Endothelial cell of umbilical vein (primary cell): ENCODE data around the gene ACOX1. TPM values are rescaled to one million over a fixed set of nuclear protein-coding genes. Genes with fewer than 3 reads are reported as not detected.

Experiments used
- BruUV-seq: library from RNA; stranded (reverse); fragments of 400-500 nt; replicated peaks from 2 replicates; lab custom pipeline; 2021; lab: Mats Ljungman, UMichigan
- CTCF ChIA-PET: fragments of 300-600, 350-600 bp; sonication (Branson Sonifier 250); formaldehyde crosslinking; loops from one replicate; lab custom pipeline; 2021; ENCODE audit warnings: antibody characterized with exemption, inconsistent platforms; lab: Charles Lee
- POLR2A ChIA-PET: fragments of 300-600, 350-600 bp; sonication (Branson Sonifier 250); formaldehyde crosslinking; loops from one replicate; lab custom pipeline; 2021; ENCODE audit warnings: antibody characterized with exemption, inconsistent platforms; lab: Charles Lee
- DNase-seq: peaks from one replicate; pipeline ENCODE4 v3.0.0-alpha.2; 2011; ENCODE audit warnings: low read depth, low spot score
- FAIRE-seq: peaks from 2 replicates; lab custom pipeline; 2011; peaks lifted over from hg19 to GRCh38; lab: Jason Lieb, UNC
- H2AFZ ChIP-seq: 2 replicates; pipeline ENCODE4 v1.6.0; 2012; ENCODE audit warnings: low read depth, low read length, control low read depth, inconsistent platforms
- H3K27ac ChIP-seq: 2 replicates; pipeline ENCODE4 v1.5.1; 2011; ENCODE audit warnings: low read depth, mild to moderate bottlenecking, control low read depth, low read length, moderate library complexity; ENCODE audit not compliant: insufficient read depth
- H3K27me3 ChIP-seq, 2 experiments: 2 replicates each; pipeline versions ENCODE4 v1.6.0 to v1.6.1; 2011; ENCODE audit warnings: low read length in 2 of 2, mixed read lengths in 1 of 2; ENCODE audit not compliant: control insufficient read depth in 2 of 2, insufficient read depth in 2 of 2
- H3K36me3 ChIP-seq, 2 experiments: 2 replicates in 1 of 2; 3 replicates in 1 of 2; pipeline ENCODE4 v1.5.1; 2011; ENCODE audit warnings: low read length in 2 of 2, mild to moderate bottlenecking in 1 of 2, moderate library complexity in 1 of 2; ENCODE audit not compliant: control insufficient read depth in 2 of 2, insufficient read depth in 2 of 2; ENCODE audit errors: extremely low read depth in 1 of 2
- H3K4me1 ChIP-seq: 3 replicates; pipeline ENCODE4 v1.5.1; 2011; ENCODE audit warnings: mild to moderate bottlenecking, low read length; ENCODE audit not compliant: control insufficient read depth, insufficient read depth; ENCODE audit errors: extremely low read depth
- H3K4me2 ChIP-seq: 2 replicates; pipeline ENCODE4 v1.6.1; 2011; ENCODE audit warnings: low read length, control low read depth, mixed read lengths; ENCODE audit not compliant: insufficient read depth
- H3K4me3 ChIP-seq, 3 experiments: fragments of 200-600 bp in 1 of 3; sonication (generic), shearing (Covaris generic) in 1 of 3; replicated peaks in 1 of 3; 2 replicates each; pipeline ENCODE4 v1.5.1; 2011 to 2016; ENCODE audit warnings: control low read depth in 3 of 3, low read length in 3 of 3, mild to moderate bottlenecking in 2 of 3, inconsistent platforms in 1 of 3, low read depth in 1 of 3, moderate library complexity in 1 of 3; ENCODE audit not compliant: insufficient read depth in 1 of 3
- H3K79me2 ChIP-seq: 2 replicates; pipeline ENCODE4 v1.6.0; 2012; ENCODE audit warnings: low read length, inconsistent platforms; ENCODE audit not compliant: control insufficient read depth, insufficient read depth
- H3K9ac ChIP-seq: replicated peaks from 2 replicates; pipeline ENCODE3; 2011; ENCODE audit warnings: low read length, control low read depth; ENCODE audit not compliant: insufficient read depth; ENCODE audit errors: extremely low read depth
- H3K9me1 ChIP-seq: replicated peaks from 3 replicates; pipeline ENCODE4 v1.6.0; 2011; ENCODE audit warnings: mild to moderate bottlenecking, low read length; ENCODE audit not compliant: control insufficient read depth, insufficient read depth; ENCODE audit errors: extremely low read depth
- H3K9me3 ChIP-seq: replicated peaks from 2 replicates; pipeline ENCODE4 v1.5.1; 2012; ENCODE audit warnings: low read length, inconsistent platforms; ENCODE audit not compliant: control insufficient read depth, insufficient read depth
- H4K20me1 ChIP-seq: replicated peaks from 2 replicates; pipeline ENCODE3; 2011; ENCODE audit warnings: mild to moderate bottlenecking, low read length; ENCODE audit not compliant: control insufficient read depth, insufficient read depth; ENCODE audit errors: extremely low read depth
- EZH2 ChIP-seq: IDR thresholded peaks from 2 replicates; pipeline ENCODE4 v1.6.1; 2012; ENCODE audit warnings: borderline replicate concordance, low read depth, mild to moderate bottlenecking, moderate library complexity, low read length, inconsistent platforms; ENCODE audit not compliant: severe bottlenecking
- FOS ChIP-seq: IDR thresholded peaks from 2 replicates; pipeline ENCODE4 v1.6.1; 2011; ENCODE audit warnings: mild to moderate bottlenecking, low read length, moderate library complexity, borderline replicate concordance; ENCODE audit not compliant: insufficient read depth
- GATA2 ChIP-seq: IDR thresholded peaks from 2 replicates; pipeline ENCODE4 v1.7.0; 2011; ENCODE audit warnings: low read depth, mild to moderate bottlenecking, moderate library complexity, mixed read lengths, low read length; ENCODE audit not compliant: insufficient read length, insufficient read depth
- JUN ChIP-seq: IDR thresholded peaks from 2 replicates; pipeline ENCODE4 v1.6.1; 2011; ENCODE audit warnings: borderline replicate concordance, low read depth; ENCODE audit not compliant: insufficient read length, insufficient read depth
- MYC ChIP-seq: IDR thresholded peaks from one replicate; pipeline ENCODE4 v1.6.1; 2011; ENCODE audit warnings: mild to moderate bottlenecking, low read depth, low read length
- POLR2A ChIP-seq: IDR thresholded peaks from 2 replicates; pipeline ENCODE4 v1.6.1; 2012; ENCODE audit warnings: low read depth, mild to moderate bottlenecking, control low read depth, low read length
- POLR2AphosphoS5 ChIP-seq: IDR thresholded peaks from 2 replicates; pipeline ENCODE4 v1.6.1; 2012; ENCODE audit warnings: low read depth, mild to moderate bottlenecking, control low read depth, low read length, moderate library complexity; ENCODE audit not compliant: insufficient read depth
- dilution Hi-C: fragments of 300-500 bp; cut with MboI; formaldehyde crosslinking; loops from one replicate; pipeline ENCODE4 v1.15.0; 2019; ENCODE audit warnings: low sequenced_read_pairs; ENCODE audit not compliant: extremely low pct_ligation_motif_present
- intact Hi-C: fragments of 100-400 bp; cut with micrococcal nuclease; formaldehyde crosslinking; loops from one replicate; pipeline ENCODE4 v1.10.0; 2022
- polyA plus RNA-seq, 4 experiments: library from polyadenylated mRNA; depleted of rRNA in 3 of 4; stranded (reverse) in 3 of 4; unstranded in 1 of 4; fragments of >200 nt; gene quantifications; 2 replicates each; pipeline versions ENCODE4 v1.2.1 to v1.2.3, GENCODE V29; 2011 to 2012; ENCODE audit warnings: missing spikeins in 1 of 4
- total RNA-seq: library from RNA; stranded (reverse); gene quantifications from 2 replicates; pipeline ENCODE4 v1.2.3, GENCODE V29; 2021
- TF ChIP-seq, protein P1 (sequence below), 2 donors: IDR thresholded peaks; 1 replicate in 1 of 2; 2 replicates in 1 of 2; pipeline ENCODE4 v1.5.1; 2011; ENCODE audit warnings: low read length in 2 of 2, mild to moderate bottlenecking in 2 of 2, moderate library complexity in 2 of 2, control low read depth in 1 of 2, inconsistent platforms in 1 of 2, low read depth in 1 of 2; ENCODE audit not compliant: insufficient read depth in 1 of 2; ENCODE audit errors: extremely low read depth in 1 of 2
- TF ChIP-seq, protein P2 (sequence below): IDR thresholded peaks from 2 replicates; pipeline ENCODE4 v1.6.1; 2011; ENCODE audit not compliant: insufficient read depth, insufficient read length

ACOX1 gene
- total and polyA plus RNA-seq, 2 donors (not counting 3 experiments of a cell fraction or from before 2014, with no cell fraction given), result 17.9 to 45.1 TPM

DNA sequence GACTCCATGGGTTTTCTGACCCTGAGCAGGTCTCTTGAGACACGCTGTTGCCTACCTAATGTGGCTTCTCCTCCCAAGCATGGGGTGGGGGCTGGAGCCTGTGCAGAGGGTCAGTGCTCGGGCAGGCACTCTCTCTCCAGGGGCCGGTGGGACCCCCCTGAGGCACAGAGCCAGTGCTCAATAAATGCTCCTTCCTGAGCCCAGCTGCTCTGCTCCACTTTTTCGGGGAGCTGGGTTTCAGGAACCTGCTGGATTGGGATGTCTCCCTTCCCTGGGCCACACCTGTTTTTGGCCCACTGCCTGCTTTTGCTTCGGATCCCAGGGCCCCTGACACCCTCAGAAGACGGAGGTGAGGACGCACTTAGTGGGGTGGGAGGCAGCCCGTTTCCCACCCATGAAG is 80.9 kb downstream of the ACOX1 start:
- Histone ChIP-seq H3K9ac (no peak overlapping the region), H3K4me1 (peaks cover 12% of the 10 kb centered on the region), H3K79me2 (peaks cover 22% of the 10 kb centered on the region), H3K9me3 (no peaks in the 10 kb centered on the region), H3K4me3 (no peak overlapping the region), H4K20me1 (no peaks in the 10 kb centered on the region), H3K4me2 (no peak overlapping the region), H3K27me3 (no peaks in the 10 kb centered on the region), H2AFZ (no peak overlapping the region), H3K27ac (no peak overlapping the region), H3K36me3 (peaks cover 7 to 28% of the 10 kb centered on the region in 2 experiments), H3K9me1 (no peaks in the 10 kb centered on the region)
- no TSS peak for BruUV-seq
- ChIA-PET CTCF (interaction anchor here (1.1 to 3.6 kb wide), 5 partner anchors 20 to 116 kb away, joined by 3 to 42 read pairs (median 4); partner anchors contain the start of genes TRIM47 and WBP2), POLR2A (interaction anchor here (1.0 kb wide), 1 partner anchor 43 kb away, joined by 6 read pairs; the partner anchor contains the start of gene WBP2)
- intact Hi-C loops, result loop anchor here (5.0 kb wide), 1 partner anchor 121 kb away; a partner anchor contains a TSS
- TF ChIP-seq JUN, result no peak
- no peak for TF ChIP-seq EZH2
- TF ChIP-seq POLR2A, result no peak
- TF ChIP-seq POLR2AphosphoS5, result no peak
- no peak for TF ChIP-seq MYC
- no peak for TF ChIP-seq FOS
- TF ChIP-seq GATA2, result no peak
- TF ChIP-seq, protein P1, sequence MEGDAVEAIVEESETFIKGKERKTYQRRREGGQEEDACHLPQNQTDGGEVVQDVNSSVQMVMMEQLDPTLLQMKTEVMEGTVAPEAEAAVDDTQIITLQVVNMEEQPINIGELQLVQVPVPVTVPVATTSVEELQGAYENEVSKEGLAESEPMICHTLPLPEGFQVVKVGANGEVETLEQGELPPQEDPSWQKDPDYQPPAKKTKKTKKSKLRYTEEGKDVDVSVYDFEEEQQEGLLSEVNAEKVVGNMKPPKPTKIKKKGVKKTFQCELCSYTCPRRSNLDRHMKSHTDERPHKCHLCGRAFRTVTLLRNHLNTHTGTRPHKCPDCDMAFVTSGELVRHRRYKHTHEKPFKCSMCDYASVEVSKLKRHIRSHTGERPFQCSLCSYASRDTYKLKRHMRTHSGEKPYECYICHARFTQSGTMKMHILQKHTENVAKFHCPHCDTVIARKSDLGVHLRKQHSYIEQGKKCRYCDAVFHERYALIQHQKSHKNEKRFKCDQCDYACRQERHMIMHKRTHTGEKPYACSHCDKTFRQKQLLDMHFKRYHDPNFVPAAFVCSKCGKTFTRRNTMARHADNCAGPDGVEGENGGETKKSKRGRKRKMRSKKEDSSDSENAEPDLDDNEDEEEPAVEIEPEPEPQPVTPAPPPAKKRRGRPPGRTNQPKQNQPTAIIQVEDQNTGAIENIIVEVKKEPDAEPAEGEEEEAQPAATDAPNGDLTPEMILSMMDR (IDR thresholded peaks at IDR 0.05; ENCODE audit: extremely low read depth in 1 of 2, insufficient read depth in 1 of 2, low read depth in 1 of 2, low read length in 2 of 2), result no peak
- TF ChIP-seq, protein P2, sequence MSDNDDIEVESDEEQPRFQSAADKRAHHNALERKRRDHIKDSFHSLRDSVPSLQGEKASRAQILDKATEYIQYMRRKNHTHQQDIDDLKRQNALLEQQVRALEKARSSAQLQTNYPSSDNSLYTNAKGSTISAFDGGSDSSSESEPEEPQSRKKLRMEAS, result no peak
- no peak for DNase-seq
- dilution Hi-C loops, result no loop called here
- no peak for FAIRE-seq
